Breast epithelium (tissue), 4 donors: Measurements from ENCODE around the gene KCNH3. TPM values are rescaled to one million over a fixed set of nuclear protein-coding genes. Genes with fewer than 3 reads are reported as not detected.

ENCODE experiments used
- DNase-seq, 2 donors: peaks; one replicate each; pipeline ENCODE4 v3.0.0-alpha.2; 2019; ENCODE audit warnings: low spot score in 2 of 2
- H3K27ac ChIP-seq, 2 donors: fragments of 200-600 bp; sonication (generic) in 1 of 2; one replicate each; pipeline ENCODE4 v1.5.1; 2016 to 2019; ENCODE audit warnings: mild to moderate bottlenecking in 1 of 2
- H3K27me3 ChIP-seq, 2 donors: fragments of 200-600 bp; sonication (generic) in 1 of 2; one replicate each; pipeline versions ENCODE4 v1.5.1 to v1.6.0; 2017 to 2019; ENCODE audit warnings: control low read depth in 1 of 2, mild to moderate bottlenecking in 1 of 2
- H3K36me3 ChIP-seq: fragments of 200-600 bp; one replicate; pipeline ENCODE4 v1.5.1; 2019
- H3K4me1 ChIP-seq, 2 donors: fragments of 200-600 bp; sonication (generic); one replicate each; pipeline ENCODE4 v1.5.1; 2016 to 2019; ENCODE audit warnings: control low read depth in 1 of 2
- H3K4me3 ChIP-seq, 3 donors: fragments of 200-600 bp; sonication (generic); 1 replicate in 2 of 3; 2 replicates in 1 of 3; pipeline ENCODE4 v1.5.1; 2016 to 2019; ENCODE audit warnings: mild to moderate bottlenecking in 3 of 3, moderate library complexity in 2 of 3
- H3K9me3 ChIP-seq, 2 donors: fragments of 200-600 bp; sonication (generic) in 1 of 2; one replicate each; pipeline ENCODE4 v1.5.1; 2016 to 2019; ENCODE audit warnings: control low read depth in 1 of 2
- CTCF ChIP-seq, 3 donors: fragments of 450-650 bp; IDR thresholded peaks; one replicate each; pipeline ENCODE4 v1.5.1; 2016 to 2017; ENCODE audit warnings: antibody characterized with exemption in 3 of 3, mild to moderate bottlenecking in 3 of 3, moderate library complexity in 3 of 3
- POLR2A ChIP-seq: fragments of 450-650 bp; IDR thresholded peaks from one replicate; pipeline ENCODE4 v1.6.1; 2016; ENCODE audit warnings: antibody characterized with exemption, mild to moderate bottlenecking, moderate library complexity
- POLR2AphosphoS5 ChIP-seq, 3 donors: sonication (generic); formaldehyde crosslinking; IDR thresholded peaks; one replicate each; pipeline ENCODE4 v1.6.1; 2017; ENCODE audit warnings: antibody characterized with exemption in 3 of 3
- intact Hi-C: fragments of 100-400 bp; cut with DNase I; formaldehyde crosslinking; loops from one replicate; pipeline ENCODE4 v1.15.1; 2023; ENCODE audit warnings: low total_unique reads
- total RNA-seq, 3 donors: library from RNA; depleted of rRNA; stranded (reverse); fragments of >200 nt; gene quantifications; one replicate each; pipeline ENCODE4 v1.1.0, GENCODE V29; 2016

Gene KCNH3
- total RNA-seq, 3 donors from 2014 or later: 0.66 to 1.3 TPM; not detected in 1

- Histone ChIP-seq H3K9me3 (no peaks in the 10 kb centered on the region), H3K27me3 (no peaks in the 10 kb centered on the region), H3K4me1 (no peaks in the 10 kb centered on the region), H3K27ac (no peak overlapping the region), H3K36me3 (peaks cover 18% of the 10 kb centered on the region), H3K4me3 (no peak overlapping the region)
- intact Hi-C loops: no loop called here
- no peak for DNase-seq
- TF ChIP-seq CTCF (IDR thresholded peaks at IDR 0.05): no peak
- no peak for TF ChIP-seq POLR2AphosphoS5 (IDR thresholded peaks at IDR 0.05)
- no peak for TF ChIP-seq POLR2A
Observed at GRCh38 chr12:49559011-49559675, 20.3 kb downstream of the KCNH3 start.

DNA sequence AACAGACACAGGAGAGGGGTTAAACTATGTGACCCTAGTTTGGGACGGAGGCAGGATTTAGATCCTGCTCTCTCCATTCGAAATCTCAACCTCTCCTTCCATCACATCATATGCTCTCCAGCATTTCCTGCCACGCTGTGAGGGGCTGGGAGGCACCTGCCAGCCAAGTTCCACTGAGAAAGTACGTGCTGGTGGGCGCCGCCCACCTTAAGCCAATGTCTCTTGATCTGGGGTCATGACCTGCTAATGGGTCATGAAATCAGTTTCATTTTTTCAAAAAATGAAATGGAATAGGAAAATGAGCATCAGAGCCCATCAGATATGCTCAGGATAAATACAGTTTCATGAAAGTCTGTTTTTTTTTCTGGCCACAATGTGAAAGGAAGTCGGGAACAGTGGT lies 21.9 kb downstream of the KCNH3 start:
- Histone ChIP-seq H3K4me3 (no peak overlapping the region), H3K27ac (no peak overlapping the region), H3K9me3 (no peaks in the 10 kb centered on the region), H3K36me3 (peaks cover 18% of the 10 kb centered on the region), H3K4me1 (no peaks in the 10 kb centered on the region), H3K27me3 (no peaks in the 10 kb centered on the region)
- intact Hi-C loops: no loop called here
- no peak for DNase-seq
- TF ChIP-seq POLR2A (no peak), POLR2AphosphoS5 (IDR thresholded peaks at IDR 0.05) (no peak), CTCF (IDR thresholded peaks at IDR 0.05) (no peak)

GRCh38 chr12:49562233-49562632 lies 23.4 kb downstream of the KCNH3 start:
- peaks cover 18% of the 10 kb centered on the region for H3K36me3 ChIP-seq
- H3K27ac ChIP-seq: no peak overlapping the region
- intact Hi-C loops: no loop called here
- H3K27me3 ChIP-seq: no peaks in the 10 kb centered on the region
- no peak for DNase-seq
- no peak overlapping the region for H3K4me3 ChIP-seq
- H3K4me1 ChIP-seq: peaks cover 0 to 10% of the 10 kb centered on the region in 2 donors
- H3K9me3 ChIP-seq: no peaks in the 10 kb centered on the region
- TF ChIP-seq CTCF (IDR thresholded peaks at IDR 0.05): no peak
- no peak for TF ChIP-seq POLR2AphosphoS5 (IDR thresholded peaks at IDR 0.05)
- TF ChIP-seq POLR2A: no peak

DNA sequence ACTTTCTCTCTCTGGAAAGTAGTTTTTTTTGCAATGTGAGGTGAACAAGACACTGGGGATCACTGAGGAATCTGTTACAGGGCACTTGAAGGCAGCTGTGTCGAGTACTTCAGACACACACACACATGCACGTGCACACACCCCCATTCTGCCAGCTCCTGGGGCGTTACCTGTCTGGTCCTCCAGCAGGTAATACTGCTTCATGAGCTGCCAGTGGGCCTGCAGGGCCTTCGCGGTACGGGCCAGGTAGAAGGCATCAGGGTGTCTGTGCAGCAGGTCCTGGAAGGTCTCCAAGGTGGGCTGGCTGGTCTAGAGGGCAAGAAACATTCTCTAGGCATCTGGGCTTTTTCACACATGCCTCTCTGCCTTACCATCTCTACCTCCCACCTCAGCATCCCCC lies 24.0 kb downstream of the KCNH3 start:
- DNase-seq: no peak
- Histone ChIP-seq H3K9me3 (no peaks in the 10 kb centered on the region), H3K36me3 (peaks cover 18% of the 10 kb centered on the region), H3K27ac (no peak overlapping the region), H3K4me1 (peaks cover 0 to 10% of the 10 kb centered on the region in 2 donors), H3K27me3 (no peaks in the 10 kb centered on the region), H3K4me3 (no peak overlapping the region)
- intact Hi-C loops: no loop called here
- no peak for TF ChIP-seq CTCF (IDR thresholded peaks at IDR 0.05)
- no peak for TF ChIP-seq POLR2AphosphoS5 (IDR thresholded peaks at IDR 0.05)
- TF ChIP-seq POLR2A: no peak

- intact Hi-C loops: no loop called here
- H3K9me3 ChIP-seq: no peaks in the 10 kb centered on the region
- no peak for TF ChIP-seq POLR2AphosphoS5 (IDR thresholded peaks at IDR 0.05)
- no peak for TF ChIP-seq POLR2A
- no peak for TF ChIP-seq CTCF (IDR thresholded peaks at IDR 0.05)
- H3K27ac ChIP-seq: no peak overlapping the region
- no peak for DNase-seq
- H3K36me3 ChIP-seq: peaks cover 18% of the 10 kb centered on the region
- no peak overlapping the region for H3K4me3 ChIP-seq
- H3K27me3 ChIP-seq: no peaks in the 10 kb centered on the region
- peaks cover 0 to 10% of the 10 kb centered on the region in 2 donors for H3K4me1 ChIP-seq
Observed at GRCh38 chr12:49563951-49564685, 25.3 kb downstream of the KCNH3 start.
